GM19463 (cell line): ENCODE results near the gene KLRC3.
"Not testable (repeated sequence)": the region's sequence is repeated elsewhere in the genome, so short reads cannot be mapped to it uniquely, and the experiment has no call there.

Experiments
- ATAC-seq: cut with Tn5 transposase; IDR thresholded peaks from one replicate; pipeline ENCODE4 v1.9.1; 2021; ENCODE audit warnings: mild to moderate bottlenecking, moderate library complexity; ENCODE audit not compliant: unreplicated experiment

The KLRC3 gene

GRCh38 chr12:10371893-10372535, 48.4 kb downstream of the KLRC3 start:
- not testable (repeated sequence) for ATAC-seq

- no peak for ATAC-seq
Observed at GRCh38 chr12:10369557-10370415, 50.6 kb downstream of the KLRC3 start.

- no peak for ATAC-seq
Observed at GRCh38 chr12:10368206-10369171, 51.9 kb downstream of the KLRC3 start.

GRCh38 chr12:10367714-10368113, 52.7 kb downstream of the KLRC3 start:
- not testable (repeated sequence) for ATAC-seq

- ATAC-seq = no peak
Observed at GRCh38 chr12:10366875-10367274, 53.5 kb downstream of the KLRC3 start.

GRCh38 chr12:10365696-10366405, 54.5 kb downstream of the KLRC3 start:
- ATAC-seq = no peak

GRCh38 chr12:10364815-10365622, 55.4 kb downstream of the KLRC3 start:
- peak; percentile 51 for ATAC-seq

DNA sequence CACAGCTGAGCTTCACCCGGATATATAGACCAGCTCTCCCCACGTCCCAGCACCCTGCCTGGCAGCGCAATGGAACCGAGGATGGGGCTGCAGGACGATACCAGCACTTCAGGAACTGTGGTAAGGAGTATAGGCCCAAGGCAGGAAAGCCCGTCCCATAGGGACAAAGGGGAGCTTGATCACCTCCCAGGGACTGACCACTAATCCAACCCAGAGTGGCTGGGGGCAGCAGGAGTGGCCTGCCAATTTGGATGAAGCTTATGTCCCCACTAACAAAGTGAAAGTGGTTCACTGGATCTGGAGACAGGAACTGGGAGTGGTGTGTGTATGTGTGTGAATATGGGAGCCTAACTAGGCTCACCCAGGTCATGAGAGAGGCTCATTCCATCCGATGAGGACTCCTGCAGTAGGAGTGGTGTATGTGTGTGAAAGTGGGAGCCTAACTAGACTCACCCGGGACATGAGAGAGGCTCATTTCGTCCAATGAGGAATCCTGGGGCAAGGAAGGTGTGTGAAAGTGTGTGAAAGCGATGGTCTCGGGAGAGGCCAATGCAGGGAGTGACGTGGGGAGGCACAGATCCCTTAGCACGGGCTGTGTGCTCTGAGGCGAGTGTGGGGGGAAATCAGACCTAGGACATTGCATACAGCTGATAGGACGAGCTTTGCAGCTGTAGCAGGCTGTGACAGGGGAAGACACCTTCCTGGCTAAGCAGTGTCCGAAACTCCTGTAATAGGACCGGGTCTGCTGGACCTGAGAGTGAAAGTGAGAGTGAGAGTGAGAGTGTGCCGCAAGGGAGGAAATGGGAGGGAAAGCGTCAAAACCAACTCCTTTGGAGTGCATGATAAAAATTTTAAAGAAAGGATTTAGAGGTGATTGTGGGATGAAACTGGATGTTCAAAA, 56.2 kb downstream of the KLRC3 start:
- peak; percentile 90 for ATAC-seq

- no peak for ATAC-seq
Observed at GRCh38 chr12:10363658-10363913, 56.8 kb downstream of the KLRC3 start.

GRCh38 chr12:10362828-10363657, 57.4 kb downstream of the KLRC3 start:
- no peak for ATAC-seq

- ATAC-seq = no peak
Observed at GRCh38 chr12:10362325-10362724, 58.1 kb downstream of the KLRC3 start.
